GM23338 (cell line): ENCODE results near the gene WNK1.

Experiments
- CTCF ChIP-seq, 2 experiments: fragments of 200-600 bp in 1 of 2; sonication (generic) in 1 of 2; conservative IDR thresholded peaks; 2 replicates each; pipeline versions ENCODE4 v1.5.1 to v1.6.1; 2016 to 2017; ENCODE audit warnings: antibody characterized with exemption in 2 of 2, low read depth in 2 of 2, mild to moderate bottlenecking in 2 of 2, moderate library complexity in 1 of 2
- EZH2 ChIP-seq: fragments of 200-600 bp; sonication (generic); IDR thresholded peaks from one replicate; pipeline ENCODE4 v1.8.0; 2017; ENCODE audit warnings: antibody characterized with exemption, mild to moderate bottlenecking, low read depth; ENCODE audit not compliant: unreplicated experiment
- EZH2phosphoT487 ChIP-seq: fragments of 200-600 bp; sonication (generic); IDR thresholded peaks from one replicate; pipeline ENCODE4 v1.8.1; 2018; ENCODE audit warnings: antibody characterized with exemption; ENCODE audit not compliant: unreplicated experiment
- POLR2AphosphoS5 ChIP-seq: IDR thresholded peaks from 2 replicates; pipeline ENCODE4 v1.6.1; 2016; ENCODE audit warnings: antibody characterized with exemption, low read depth
- STAT1 ChIP-seq: IDR thresholded peaks from one replicate; pipeline ENCODE4 v1.6.1; 2016; ENCODE audit warnings: antibody characterized with exemption; ENCODE audit not compliant: unreplicated experiment
- ZNF331 ChIP-seq: fragments of 250-450 bp; sonication (Bioruptor Pico); IDR thresholded peaks from 2 replicates; pipeline ENCODE4 v1.5.0; 2020; ENCODE audit warnings: low read depth, mild to moderate bottlenecking, moderate library complexity
- TF ChIP-seq, protein P1 (sequence below): IDR thresholded peaks from one replicate; pipeline ENCODE4 v1.6.1; 2018; ENCODE audit warnings: antibody characterized with exemption; ENCODE audit not compliant: unreplicated experiment

- TF ChIP-seq CTCF (conservative IDR thresholded peaks at IDR 0.05; ENCODE audit: low read depth in 2 of 2) (no peak), EZH2 (no peak), STAT1 (no peak), EZH2phosphoT487 (no peak), POLR2AphosphoS5 (no peak), ZNF331 (CRISPR knock-in tag) (no peak)
- TF ChIP-seq, protein P1, sequence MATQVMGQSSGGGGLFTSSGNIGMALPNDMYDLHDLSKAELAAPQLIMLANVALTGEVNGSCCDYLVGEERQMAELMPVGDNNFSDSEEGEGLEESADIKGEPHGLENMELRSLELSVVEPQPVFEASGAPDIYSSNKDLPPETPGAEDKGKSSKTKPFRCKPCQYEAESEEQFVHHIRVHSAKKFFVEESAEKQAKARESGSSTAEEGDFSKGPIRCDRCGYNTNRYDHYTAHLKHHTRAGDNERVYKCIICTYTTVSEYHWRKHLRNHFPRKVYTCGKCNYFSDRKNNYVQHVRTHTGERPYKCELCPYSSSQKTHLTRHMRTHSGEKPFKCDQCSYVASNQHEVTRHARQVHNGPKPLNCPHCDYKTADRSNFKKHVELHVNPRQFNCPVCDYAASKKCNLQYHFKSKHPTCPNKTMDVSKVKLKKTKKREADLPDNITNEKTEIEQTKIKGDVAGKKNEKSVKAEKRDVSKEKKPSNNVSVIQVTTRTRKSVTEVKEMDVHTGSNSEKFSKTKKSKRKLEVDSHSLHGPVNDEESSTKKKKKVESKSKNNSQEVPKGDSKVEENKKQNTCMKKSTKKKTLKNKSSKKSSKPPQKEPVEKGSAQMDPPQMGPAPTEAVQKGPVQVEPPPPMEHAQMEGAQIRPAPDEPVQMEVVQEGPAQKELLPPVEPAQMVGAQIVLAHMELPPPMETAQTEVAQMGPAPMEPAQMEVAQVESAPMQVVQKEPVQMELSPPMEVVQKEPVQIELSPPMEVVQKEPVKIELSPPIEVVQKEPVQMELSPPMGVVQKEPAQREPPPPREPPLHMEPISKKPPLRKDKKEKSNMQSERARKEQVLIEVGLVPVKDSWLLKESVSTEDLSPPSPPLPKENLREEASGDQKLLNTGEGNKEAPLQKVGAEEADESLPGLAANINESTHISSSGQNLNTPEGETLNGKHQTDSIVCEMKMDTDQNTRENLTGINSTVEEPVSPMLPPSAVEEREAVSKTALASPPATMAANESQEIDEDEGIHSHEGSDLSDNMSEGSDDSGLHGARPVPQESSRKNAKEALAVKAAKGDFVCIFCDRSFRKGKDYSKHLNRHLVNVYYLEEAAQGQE: no peak
These were observed 127.3 kb downstream of the WNK1 start for GRCh38 chr12:879641-880040.
